GM20431 (cell line): ENCODE data around the gene STAB2.
"Not testable (repeated sequence)": the region's sequence is repeated elsewhere in the genome, so short reads cannot be mapped to it uniquely, and the experiment has no call there.

Source experiments
- in situ Hi-C: fragments of 300-500 bp; cut with MseI, MboI; formaldehyde crosslinking; loops from one replicate; pipeline ENCODE4 v1.15.0; 2020; ENCODE audit warnings: low sequenced_read_pairs; ENCODE audit not compliant: unreplicated experiment

The STAB2 gene

GRCh38 chr12:103794309-103795213 is 207.5 kb downstream of the STAB2 start:
- in situ Hi-C loops = no loop called here

- in situ Hi-C loops = no loop called here
Measured at GRCh38 chr12:103798586-103798985, 211.5 kb downstream of the STAB2 start.

- in situ Hi-C loops = no loop called here
Measured at GRCh38 chr12:103799504-103799856, 212.4 kb downstream of the STAB2 start.

GRCh38 chr12:103799857-103800771 is 213.0 kb downstream of the STAB2 start:
- in situ Hi-C loops = no loop called here

GRCh38 chr12:103801709-103802585 is 214.9 kb downstream of the STAB2 start:
- in situ Hi-C loops = no loop called here

GRCh38 chr12:103802586-103802886 is 215.5 kb downstream of the STAB2 start:
- in situ Hi-C loops = no loop called here

- in situ Hi-C loops = no loop called here
Measured at GRCh38 chr12:103803847-103804246, 216.8 kb downstream of the STAB2 start.

- in situ Hi-C loops = no loop called here
Measured at GRCh38 chr12:103805655-103806360, 218.7 kb downstream of the STAB2 start.

- in situ Hi-C loops = no loop called here
Measured at GRCh38 chr12:103806803-103807202, 219.7 kb downstream of the STAB2 start.

- in situ Hi-C loops = no loop called here
Measured at GRCh38 chr12:103807561-103808238, 220.6 kb downstream of the STAB2 start.

GRCh38 chr12:103808239-103808880 is 221.3 kb downstream of the STAB2 start:
- in situ Hi-C loops = no loop called here

GRCh38 chr12:103809154-103809553 is 222.1 kb downstream of the STAB2 start:
- in situ Hi-C loops = no loop called here

GRCh38 chr12:103809639-103810038 is 222.6 kb downstream of the STAB2 start:
- in situ Hi-C loops = not testable (repeated sequence)

GRCh38 chr12:103810111-103810510 is 223.0 kb downstream of the STAB2 start:
- in situ Hi-C loops = no loop called here

GRCh38 chr12:103811791-103812190 is 224.7 kb downstream of the STAB2 start:
- in situ Hi-C loops = no loop called here

- in situ Hi-C loops = no loop called here
Measured at GRCh38 chr12:103812789-103813188, 225.7 kb downstream of the STAB2 start.

GRCh38 chr12:103813426-103813825 is 226.4 kb downstream of the STAB2 start:
- in situ Hi-C loops = no loop called here

- in situ Hi-C loops = no loop called here
Measured at GRCh38 chr12:103813949-103814348, 226.9 kb downstream of the STAB2 start.

- in situ Hi-C loops = no loop called here
Measured at GRCh38 chr12:103814436-103814835, 227.4 kb downstream of the STAB2 start.
